ENCODE results near the gene BBC3. TPM values are rescaled to one million over a fixed set of nuclear protein-coding genes. Genes with fewer than 3 reads are reported as not detected.

The BBC3 gene
- total RNA-seq, 1 experiment from 2014 or later, result 10.1 TPM

DNA sequence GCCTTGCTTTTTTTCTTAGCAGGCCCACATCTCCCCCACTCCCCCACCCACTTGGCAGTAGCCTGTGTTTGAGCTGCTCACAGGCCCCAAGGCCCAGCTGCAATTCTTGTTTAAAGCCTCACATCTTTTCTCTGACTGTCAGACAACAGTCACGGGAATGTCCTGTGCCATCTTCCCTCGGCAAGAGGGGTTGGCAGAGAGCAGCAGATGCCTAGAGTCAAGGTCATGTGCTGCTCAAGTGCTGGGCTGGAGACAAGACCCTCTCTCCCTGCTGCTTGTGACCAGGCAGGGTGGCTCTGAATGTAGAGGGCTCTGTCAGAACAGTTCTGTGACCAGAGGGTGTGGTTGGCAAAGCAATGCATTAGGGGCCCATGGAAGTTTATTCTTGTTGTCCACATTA, 47.4 kb downstream of the BBC3 start:
- Histone ChIP-seq H3K4me3 (no peak overlapping the region), H3K36me3 (peaks cover 84% of the 10 kb centered on the region), H3K27ac (no peak overlapping the region), H3K4me1 (replicated peaks) (peaks cover 4% of the 10 kb centered on the region), H3K9me3 (replicated peaks) (no peaks in the 10 kb centered on the region), H3K27me3 (replicated peaks) (no peaks in the 10 kb centered on the region)
- DNase-seq (ENCODE audit: low read depth in 1 of 2, low spot score in 2 of 2), result no peak

DNA sequence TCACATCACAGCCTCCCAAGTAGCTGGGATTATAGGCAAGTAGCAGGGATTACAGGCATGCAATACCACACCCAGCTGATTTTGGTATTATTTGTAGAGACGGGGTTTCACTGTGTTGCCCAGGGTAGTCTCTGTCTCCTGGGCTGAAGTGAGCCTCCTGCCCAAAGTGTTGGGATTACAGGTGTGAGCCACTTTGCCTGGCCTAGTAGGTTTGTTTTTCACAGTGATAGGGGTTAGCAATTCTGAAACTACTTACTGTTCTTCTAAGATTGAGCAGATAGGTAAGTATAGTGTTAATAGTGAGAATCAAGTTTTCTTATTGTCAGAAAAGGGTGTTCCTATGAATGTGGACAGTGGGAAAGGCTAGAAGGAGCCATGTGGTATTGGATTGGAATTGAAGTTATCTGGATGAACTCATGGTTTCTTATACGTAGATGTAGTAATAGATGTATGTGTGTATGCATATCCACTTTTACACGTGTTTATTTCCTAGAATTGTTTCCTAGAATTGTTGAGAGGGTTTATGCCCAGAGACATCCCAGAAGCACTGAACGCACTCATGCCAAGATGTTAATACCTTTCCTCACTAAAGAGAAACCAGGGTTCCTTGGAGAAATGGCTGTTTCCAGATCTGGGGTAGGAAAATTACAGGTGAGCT, 51.2 kb downstream of the BBC3 start:
- H3K4me3 ChIP-seq, result no peak overlapping the region
- peaks cover 31% of the 10 kb centered on the region for H3K4me1 ChIP-seq (replicated peaks)
- H3K36me3 ChIP-seq, result peaks cover 78% of the 10 kb centered on the region
- no peaks in the 10 kb centered on the region for H3K9me3 ChIP-seq (replicated peaks)
- no peaks in the 10 kb centered on the region for H3K27me3 ChIP-seq (replicated peaks)
- DNase-seq (ENCODE audit: low read depth in 1 of 2, low spot score in 2 of 2), result no peak
- no peak overlapping the region for H3K27ac ChIP-seq

DNA sequence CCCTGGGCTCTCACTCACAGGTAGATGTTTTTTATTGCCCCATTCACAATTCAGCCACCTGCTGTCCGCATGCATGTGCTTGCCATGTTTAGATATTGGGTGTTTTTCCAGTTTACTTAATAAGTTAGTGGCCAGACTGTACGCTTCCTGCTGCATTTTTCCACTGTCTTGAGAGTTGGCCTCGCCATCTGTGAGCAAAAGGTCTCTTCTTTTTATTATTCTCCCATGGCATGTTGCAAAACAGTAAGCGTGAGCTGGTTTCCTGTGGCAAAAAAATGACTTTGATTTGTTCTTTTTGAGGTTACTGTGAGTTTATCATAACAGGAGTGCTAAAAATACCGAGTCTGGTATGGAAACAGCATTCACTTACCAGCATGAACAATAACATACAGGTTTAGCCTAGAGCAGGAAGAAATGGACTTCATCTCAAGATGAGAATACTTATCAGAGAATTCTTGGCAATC, 54.3 kb downstream of the BBC3 start:
- DNase-seq (ENCODE audit: low read depth in 1 of 2, low spot score in 2 of 2), result peak; percentile 49 to 84
- Histone ChIP-seq H3K4me3 (no peak overlapping the region), H3K4me1 (replicated peaks) (peaks cover 32% of the 10 kb centered on the region), H3K27ac (peak overlapping the region; percentile 76), H3K9me3 (replicated peaks) (no peaks in the 10 kb centered on the region), H3K36me3 (peaks cover 68% of the 10 kb centered on the region), H3K27me3 (replicated peaks) (no peaks in the 10 kb centered on the region)

DNA sequence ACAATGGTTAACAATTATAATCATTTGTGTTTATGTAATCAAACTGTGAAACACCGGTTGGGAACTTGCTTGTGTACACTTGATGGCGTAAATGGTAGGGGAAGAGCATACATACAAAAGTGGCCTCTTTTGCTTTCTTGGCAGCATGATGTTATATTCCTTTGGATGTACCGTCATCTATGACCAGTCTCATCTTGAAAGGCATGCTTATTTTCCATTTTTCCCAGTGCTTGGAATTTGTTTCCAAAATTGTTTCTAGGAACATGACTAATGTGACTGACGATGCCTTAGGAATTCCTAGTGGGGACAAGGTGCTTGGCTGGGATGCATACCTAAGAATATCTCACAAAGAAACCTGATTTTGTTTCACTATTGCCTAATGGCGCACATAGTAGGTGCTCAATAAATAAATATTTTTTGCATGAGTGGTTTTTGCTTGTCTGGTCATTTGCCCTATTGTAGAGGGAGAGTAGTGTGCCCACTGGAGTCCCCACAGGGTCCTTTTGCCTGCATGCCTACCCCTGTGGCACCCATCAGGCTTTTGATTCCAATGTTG, 54.9 kb downstream of the BBC3 start:
- H3K4me3 ChIP-seq, result no peak overlapping the region
- H3K36me3 ChIP-seq, result peaks cover 73% of the 10 kb centered on the region
- peaks cover 32% of the 10 kb centered on the region for H3K4me1 ChIP-seq (replicated peaks)
- peak in 1 of 2 experiments; percentile 77 for DNase-seq (ENCODE audit: low read depth in 1 of 2, low spot score in 2 of 2)
- H3K27ac ChIP-seq, result peak overlapping the region; percentile 76
- no peaks in the 10 kb centered on the region for H3K9me3 ChIP-seq (replicated peaks)
- H3K27me3 ChIP-seq (replicated peaks), result no peaks in the 10 kb centered on the region

DNA sequence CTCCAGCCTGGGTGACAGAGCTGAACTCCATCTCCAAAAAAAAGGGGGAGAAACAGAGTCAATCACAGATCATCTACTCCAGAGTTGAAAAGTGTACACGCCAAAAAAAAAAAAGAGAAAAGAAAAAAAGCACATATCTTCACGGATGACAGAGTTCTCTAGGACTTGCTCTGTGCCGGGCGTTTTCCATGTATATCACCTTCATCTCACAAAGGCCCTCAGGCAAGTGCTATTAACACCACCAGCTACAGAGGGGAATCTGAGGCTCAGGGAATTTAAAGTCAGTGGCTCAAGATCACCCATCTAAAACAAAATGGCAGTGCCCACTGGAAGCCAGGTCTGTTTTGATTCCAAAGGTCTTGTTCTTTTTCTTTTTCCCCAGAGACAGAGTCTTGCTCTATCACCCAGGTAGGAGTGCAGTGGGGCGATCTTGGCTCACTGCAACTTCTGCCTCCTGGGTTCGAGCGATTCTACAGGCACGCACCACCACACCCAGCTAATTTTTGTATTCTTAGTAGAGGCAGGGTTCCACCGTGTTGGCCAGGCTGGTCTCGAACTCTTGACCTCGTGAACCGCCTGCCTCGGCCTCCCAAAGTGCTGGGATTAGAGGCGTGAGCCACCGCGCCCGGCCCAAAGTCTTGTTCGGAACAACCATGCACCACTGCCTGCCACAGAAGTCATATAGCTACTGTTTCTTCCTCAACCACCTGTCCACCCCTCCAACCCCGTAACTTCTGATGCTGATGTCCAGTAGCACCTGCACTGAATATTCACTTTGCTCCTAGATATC, 58.1 kb downstream of the BBC3 start:
- H3K27ac ChIP-seq, result no peak overlapping the region
- H3K9me3 ChIP-seq (replicated peaks), result no peaks in the 10 kb centered on the region
- no peak for DNase-seq (ENCODE audit: low read depth in 1 of 2, low spot score in 2 of 2)
- no peak overlapping the region for H3K4me3 ChIP-seq
- H3K4me1 ChIP-seq (replicated peaks), result peaks cover 32% of the 10 kb centered on the region
- H3K27me3 ChIP-seq (replicated peaks), result no peaks in the 10 kb centered on the region
- peaks cover 77% of the 10 kb centered on the region for H3K36me3 ChIP-seq

Other genes starting within 250 kb of the BBC3 start
- gene NPAS1, start 211.4 kb downstream of the BBC3 start, total RNA-seq (2014; rRNA removed; shearing (Covaris generic)), result not detected in 2 replicates
- gene TMEM160, start 182.6 kb downstream of the BBC3 start, total RNA-seq (2014; rRNA removed; shearing (Covaris generic)), result 66.3 and 129 TPM in 2 replicates
- gene ZC3H4, start 117.4 kb downstream of the BBC3 start, total RNA-seq (2014; rRNA removed; shearing (Covaris generic)), result 6.8 and 11.1 TPM in 2 replicates
- gene SAE1, start 100.4 kb downstream of the BBC3 start, total RNA-seq (2014; rRNA removed; shearing (Covaris generic)), result 321 and 324 TPM in 2 replicates
- gene CCDC9, start 25.3 kb upstream of the BBC3 start, total RNA-seq (2014; rRNA removed; shearing (Covaris generic)), result 8.0 and 12.1 TPM in 2 replicates
- gene INAFM1, start 43.7 kb upstream of the BBC3 start, total RNA-seq (2014; rRNA removed; shearing (Covaris generic)), result 2.4 and 2.5 TPM in 2 replicates
- not detected in 2 replicates for gene C5AR1, start 78.7 kb upstream of the BBC3 start, total RNA-seq (2014; rRNA removed; shearing (Covaris generic))
- not detected in 2 replicates for gene C5AR2, start 101.0 kb upstream of the BBC3 start, total RNA-seq (2014; rRNA removed; shearing (Covaris generic))
- 15.0 and 16.4 TPM in 2 replicates for gene DHX34, start 118.1 kb upstream of the BBC3 start, total RNA-seq (2014; rRNA removed; shearing (Covaris generic))
- gene MEIS3, start 188.3 kb upstream of the BBC3 start, total RNA-seq (2014; rRNA removed; shearing (Covaris generic)), result 25.0 and 50.8 TPM in 2 replicates
- gene SLC8A2, start 240.7 kb upstream of the BBC3 start, total RNA-seq (2014; rRNA removed; shearing (Covaris generic)), result not detected in 2 replicates

Measured in SJSA1 (cell line).